ENCODE data around the gene GALNT9. TPM values are rescaled to one million over a fixed set of nuclear protein-coding genes. Genes with fewer than 3 reads are reported as not detected.

Gene GALNT9
- total and polyA plus RNA-seq, 2 donors (not counting 1 experiment from before 2014, with no cell fraction given), result 0.71 to 2.4 TPM

GRCh38 chr12:132152411-132152821, 177.0 kb downstream of the GALNT9 start:
- Mint-ChIP-seq H3K4me3 (no peak overlapping the region), H3K27ac (no peak overlapping the region), H3K9me3 (ENCODE audit: insufficient read depth) (no peaks in the 10 kb centered on the region), H3K4me1 (peaks cover 9% of the 10 kb centered on the region), H3K27me3 (no peaks in the 10 kb centered on the region)
- POLR2A ChIA-PET, result no interaction called here
- ATAC-seq (ENCODE audit: low read depth) (no peak), DNase-seq (no peak)
- H3K4me2 ChIP-seq (replicated peaks; ENCODE audit: low read depth, low read length, poor library complexity, severe bottlenecking), result no peak overlapping the region
- TF ChIP-seq, protein P1, sequence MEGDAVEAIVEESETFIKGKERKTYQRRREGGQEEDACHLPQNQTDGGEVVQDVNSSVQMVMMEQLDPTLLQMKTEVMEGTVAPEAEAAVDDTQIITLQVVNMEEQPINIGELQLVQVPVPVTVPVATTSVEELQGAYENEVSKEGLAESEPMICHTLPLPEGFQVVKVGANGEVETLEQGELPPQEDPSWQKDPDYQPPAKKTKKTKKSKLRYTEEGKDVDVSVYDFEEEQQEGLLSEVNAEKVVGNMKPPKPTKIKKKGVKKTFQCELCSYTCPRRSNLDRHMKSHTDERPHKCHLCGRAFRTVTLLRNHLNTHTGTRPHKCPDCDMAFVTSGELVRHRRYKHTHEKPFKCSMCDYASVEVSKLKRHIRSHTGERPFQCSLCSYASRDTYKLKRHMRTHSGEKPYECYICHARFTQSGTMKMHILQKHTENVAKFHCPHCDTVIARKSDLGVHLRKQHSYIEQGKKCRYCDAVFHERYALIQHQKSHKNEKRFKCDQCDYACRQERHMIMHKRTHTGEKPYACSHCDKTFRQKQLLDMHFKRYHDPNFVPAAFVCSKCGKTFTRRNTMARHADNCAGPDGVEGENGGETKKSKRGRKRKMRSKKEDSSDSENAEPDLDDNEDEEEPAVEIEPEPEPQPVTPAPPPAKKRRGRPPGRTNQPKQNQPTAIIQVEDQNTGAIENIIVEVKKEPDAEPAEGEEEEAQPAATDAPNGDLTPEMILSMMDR (IDR thresholded peaks at IDR 0.05), result no peak
- no peak for TF ChIP-seq EZH2 (IDR thresholded peaks at IDR 0.05; ENCODE audit: borderline replicate concordance, insufficient read depth, low read depth, low read length, poor library complexity, severe bottlenecking)
- CTCF ChIA-PET, result interaction anchor here (1.1 to 1.7 kb wide), 2 partner anchors 262 to 465 kb away, joined by 3 to 8 read pairs; partner anchors contain the start of gene P2RX2
- H4K20me1 ChIP-seq (ENCODE audit: control insufficient read depth, insufficient read depth, low read length, poor library complexity, severe bottlenecking), result peaks cover 17% of the 10 kb centered on the region
- H3K4me1 ChIP-seq (ENCODE audit: control insufficient read depth in 2 of 2, insufficient read depth in 2 of 2, low read length in 2 of 2), result peaks cover 3 to 11% of the 10 kb centered on the region in 2 donors
- no peak overlapping the region for H2AFZ ChIP-seq (ENCODE audit: insufficient read depth, low read depth, low read length, poor library complexity, severe bottlenecking)
- no peak overlapping the region for H3K9ac ChIP-seq (ENCODE audit: low read length)
- H3K27ac ChIP-seq (ENCODE audit: low read length in 2 of 2), result no peak overlapping the region
- H3K9me3 ChIP-seq (ENCODE audit: control extremely low read depth in 1 of 3, control insufficient read depth in 2 of 3, insufficient read depth in 1 of 3, low read length in 2 of 3), result no peaks in the 10 kb centered on the region
- H3K4me3 ChIP-seq (ENCODE audit: control extremely low read depth in 1 of 5, extremely low read depth in 1 of 5, insufficient read depth in 1 of 5, low read depth in 2 of 5, low read length in 4 of 5), result no peak overlapping the region
- H3K79me2 ChIP-seq (ENCODE audit: control insufficient read depth, insufficient read depth, low read length), result peaks cover 23% of the 10 kb centered on the region
- peaks cover 1 to 38% of the 10 kb centered on the region in 2 experiments for H3K36me3 ChIP-seq (replicated peaks in 1 of 2; ENCODE audit: control extremely low read depth in 1 of 2, control insufficient read depth in 1 of 2, extremely low read depth in 1 of 2, insufficient read depth in 2 of 2, low read length in 1 of 2)
- 96% methylated on average over 3 of the region's 9 CpGs for WGBS (ENCODE audit: insufficient coverage)
- H3K27me3 ChIP-seq (replicated peaks in 1 of 4; ENCODE audit: control extremely low read depth in 1 of 4, control insufficient read depth in 3 of 4, insufficient read depth in 4 of 4, low read length in 3 of 4), result no peaks in the 10 kb centered on the region
- intact Hi-C loops (cut with micrococcal nuclease), result no loop called here

DNA sequence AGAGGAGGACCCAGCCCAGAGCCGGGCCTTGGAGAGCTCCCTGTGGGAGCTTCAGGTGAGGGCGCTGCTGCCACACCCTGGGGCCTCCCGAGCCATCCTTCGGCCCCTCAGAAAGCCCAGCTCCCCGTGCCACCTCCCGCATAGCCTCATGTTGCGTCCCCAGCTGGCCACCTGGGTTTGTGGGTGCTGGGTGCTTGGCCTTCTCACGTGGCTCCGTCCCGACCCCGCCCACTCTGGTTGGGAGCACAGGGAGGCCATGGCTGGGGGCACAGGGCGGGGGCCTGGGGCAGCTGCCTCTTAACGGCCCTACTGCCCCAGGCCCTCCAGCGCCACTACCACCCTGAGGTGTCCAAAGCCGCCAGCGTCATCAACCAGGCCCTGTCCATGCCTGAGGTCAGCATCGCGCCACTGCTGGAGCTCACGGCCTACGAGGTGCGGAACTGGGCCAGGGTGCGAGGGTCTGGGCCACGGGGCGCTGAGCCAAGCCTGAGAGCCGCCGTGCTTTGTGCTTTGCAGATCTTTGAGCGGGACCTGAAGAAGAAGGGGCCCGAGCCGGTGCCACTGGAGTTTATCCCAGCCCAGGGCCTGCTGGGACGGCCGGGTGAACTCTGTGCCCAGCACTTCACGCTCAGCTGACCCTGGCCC, 177.5 kb downstream of the GALNT9 start:
- no peaks in the 10 kb centered on the region for H3K9me3 Mint-ChIP-seq (ENCODE audit: insufficient read depth)
- CTCF ChIA-PET, result interaction anchor here (0.9 to 1.1 kb wide), 3 partner anchors 262 to 463 kb away, joined by 3 read pairs; no protein-coding TSS in a partner anchor

More for the DNA sequence above, 177.5 kb downstream of the GALNT9 start:
- H3K27me3 ChIP-seq (replicated peaks in 1 of 4; ENCODE audit: control extremely low read depth in 1 of 4, control insufficient read depth in 3 of 4, insufficient read depth in 4 of 4, low read length in 3 of 4), result no peaks in the 10 kb centered on the region
- peaks cover 21% of the 10 kb centered on the region for H4K20me1 ChIP-seq (ENCODE audit: control insufficient read depth, insufficient read depth, low read length, poor library complexity, severe bottlenecking)
- no peaks in the 10 kb centered on the region for H3K27me3 Mint-ChIP-seq
- WGBS (ENCODE audit: insufficient coverage), result 93% methylated on average over 31 of the region's 32 CpGs
- H3K9me3 ChIP-seq (ENCODE audit: control extremely low read depth in 1 of 3, control insufficient read depth in 2 of 3, insufficient read depth in 1 of 3, low read length in 2 of 3), result no peaks in the 10 kb centered on the region
- no peak overlapping the region for H3K4me3 Mint-ChIP-seq
- H3K27ac Mint-ChIP-seq, result no peak overlapping the region
- H3K4me1 ChIP-seq (ENCODE audit: control insufficient read depth in 2 of 2, insufficient read depth in 2 of 2, low read length in 2 of 2), result peaks cover 3 to 11% of the 10 kb centered on the region in 2 donors
- ATAC-seq (ENCODE audit: low read depth), result no peak
- H3K4me2 ChIP-seq (replicated peaks; ENCODE audit: low read depth, low read length, poor library complexity, severe bottlenecking), result no peak overlapping the region
- no peak overlapping the region for H3K9ac ChIP-seq (ENCODE audit: low read length)
- intact Hi-C loops (cut with micrococcal nuclease), result no loop called here
- DNase-seq, result no peak
- POLR2A ChIA-PET, result no interaction called here
- no peak for TF ChIP-seq EZH2 (IDR thresholded peaks at IDR 0.05; ENCODE audit: borderline replicate concordance, insufficient read depth, low read depth, low read length, poor library complexity, severe bottlenecking)
- TF ChIP-seq, protein P1 (IDR thresholded peaks at IDR 0.05), result no peak
- H3K4me3 ChIP-seq (ENCODE audit: control extremely low read depth in 1 of 5, extremely low read depth in 1 of 5, insufficient read depth in 1 of 5, low read depth in 2 of 5, low read length in 4 of 5), result no peak overlapping the region
- H2AFZ ChIP-seq (ENCODE audit: insufficient read depth, low read depth, low read length, poor library complexity, severe bottlenecking), result no peak overlapping the region
- H3K79me2 ChIP-seq (ENCODE audit: control insufficient read depth, insufficient read depth, low read length), result peaks cover 28% of the 10 kb centered on the region
- peaks cover 1 to 37% of the 10 kb centered on the region in 2 experiments for H3K36me3 ChIP-seq (replicated peaks in 1 of 2; ENCODE audit: control extremely low read depth in 1 of 2, control insufficient read depth in 1 of 2, extremely low read depth in 1 of 2, insufficient read depth in 2 of 2, low read length in 1 of 2)
- peaks cover 9% of the 10 kb centered on the region for H3K4me1 Mint-ChIP-seq
- H3K27ac ChIP-seq (ENCODE audit: low read length in 2 of 2), result no peak overlapping the region

Data from B cell (primary cell).